Sigmoid colon (tissue), 4 donors: Measurements from ENCODE around the gene GRAP.

Experiments used
- EP300 ChIP-seq, 4 donors: sonication (generic); formaldehyde crosslinking; IDR thresholded peaks; one replicate each; pipeline ENCODE4 v1.6.1; 2017; ENCODE audit warnings: antibody characterized with exemption in 4 of 4
- POLR2AphosphoS5 ChIP-seq, 4 donors: sonication (generic); formaldehyde crosslinking; IDR thresholded peaks; one replicate each; pipeline ENCODE4 v1.6.1; 2017; ENCODE audit warnings: antibody characterized with exemption in 4 of 4
- TF ChIP-seq, protein P1 (sequence below), 4 experiments: fragments of 450-650 bp in 3 of 4; fragments of 200-600 bp in 1 of 4; IDR thresholded peaks; one replicate each; pipeline ENCODE4 v1.5.1; 2016 to 2019; ENCODE audit warnings: antibody characterized with exemption in 4 of 4, mild to moderate bottlenecking in 3 of 4, moderate library complexity in 2 of 4

DNA sequence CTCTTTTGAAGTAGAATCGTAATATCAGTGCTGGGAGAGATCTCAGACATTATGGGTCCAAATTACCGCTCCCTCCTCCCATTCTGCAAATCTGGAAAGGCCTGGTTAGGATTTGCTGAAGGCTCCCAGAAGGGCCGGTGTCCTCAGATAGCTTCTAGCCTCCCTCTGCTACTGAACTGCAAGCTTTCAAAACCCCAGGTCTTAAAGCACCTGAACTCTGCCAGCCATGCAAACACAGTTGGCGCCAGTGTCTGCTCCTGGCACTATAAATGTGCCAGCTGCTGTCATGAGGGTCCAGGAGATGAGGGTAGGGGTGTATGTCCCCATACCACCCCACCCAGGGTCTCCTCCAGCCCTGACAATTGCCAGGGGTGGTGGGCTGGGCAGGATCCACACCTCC lies 70.6 kb downstream of the GRAP start:
- TF ChIP-seq POLR2AphosphoS5 (IDR thresholded peaks at IDR 0.05) = no peak
- TF ChIP-seq, protein P1, sequence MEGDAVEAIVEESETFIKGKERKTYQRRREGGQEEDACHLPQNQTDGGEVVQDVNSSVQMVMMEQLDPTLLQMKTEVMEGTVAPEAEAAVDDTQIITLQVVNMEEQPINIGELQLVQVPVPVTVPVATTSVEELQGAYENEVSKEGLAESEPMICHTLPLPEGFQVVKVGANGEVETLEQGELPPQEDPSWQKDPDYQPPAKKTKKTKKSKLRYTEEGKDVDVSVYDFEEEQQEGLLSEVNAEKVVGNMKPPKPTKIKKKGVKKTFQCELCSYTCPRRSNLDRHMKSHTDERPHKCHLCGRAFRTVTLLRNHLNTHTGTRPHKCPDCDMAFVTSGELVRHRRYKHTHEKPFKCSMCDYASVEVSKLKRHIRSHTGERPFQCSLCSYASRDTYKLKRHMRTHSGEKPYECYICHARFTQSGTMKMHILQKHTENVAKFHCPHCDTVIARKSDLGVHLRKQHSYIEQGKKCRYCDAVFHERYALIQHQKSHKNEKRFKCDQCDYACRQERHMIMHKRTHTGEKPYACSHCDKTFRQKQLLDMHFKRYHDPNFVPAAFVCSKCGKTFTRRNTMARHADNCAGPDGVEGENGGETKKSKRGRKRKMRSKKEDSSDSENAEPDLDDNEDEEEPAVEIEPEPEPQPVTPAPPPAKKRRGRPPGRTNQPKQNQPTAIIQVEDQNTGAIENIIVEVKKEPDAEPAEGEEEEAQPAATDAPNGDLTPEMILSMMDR (IDR thresholded peaks at IDR 0.05) = no peak
- TF ChIP-seq EP300 (IDR thresholded peaks at IDR 0.05) = no peak
